GM18508 (cell line): ENCODE data around the gene LYPD3.
"Not testable (repeated sequence)": the region's sequence is repeated elsewhere in the genome, so short reads cannot be mapped to it uniquely, and the experiment has no call there.

ENCODE experiments used
- ATAC-seq: cut with Tn5 transposase; IDR thresholded peaks from one replicate; pipeline ENCODE4 v1.9.1; 2021; ENCODE audit warnings: moderate number of reproducible peaks; ENCODE audit not compliant: insufficient read depth, unreplicated experiment

Gene LYPD3

GRCh38 chr19:43463381-43464133 lies 1.9 kb downstream of the LYPD3 start:
- peak; percentile 55 for ATAC-seq

- no peak for ATAC-seq
Observed at GRCh38 chr19:43462785-43463380, 2.5 kb downstream of the LYPD3 start.

- no peak for ATAC-seq
Observed at GRCh38 chr19:43462383-43462782, 3.0 kb downstream of the LYPD3 start.

- no peak for ATAC-seq
Observed at GRCh38 chr19:43461303-43461702, 4.1 kb downstream of the LYPD3 start.

GRCh38 chr19:43460362-43461016 lies 4.9 kb downstream of the LYPD3 start:
- no peak for ATAC-seq

GRCh38 chr19:43457809-43458208 lies 7.6 kb downstream of the LYPD3 start:
- ATAC-seq: no peak

GRCh38 chr19:43455321-43456113 lies 9.9 kb downstream of the LYPD3 start:
- ATAC-seq: no peak

- ATAC-seq: no peak
Observed at GRCh38 chr19:43454031-43454430, 11.4 kb downstream of the LYPD3 start.

GRCh38 chr19:43452582-43452981 lies 12.8 kb downstream of the LYPD3 start:
- ATAC-seq: no peak

GRCh38 chr19:43450545-43450997 lies 14.8 kb downstream of the LYPD3 start:
- ATAC-seq: no peak

- no peak for ATAC-seq
Observed at GRCh38 chr19:43447655-43448054, 17.8 kb downstream of the LYPD3 start.

- ATAC-seq: no peak
Observed at GRCh38 chr19:43446746-43447489, 18.5 kb downstream of the LYPD3 start.

GRCh38 chr19:43445426-43445825 lies 20.0 kb downstream of the LYPD3 start:
- no peak for ATAC-seq

GRCh38 chr19:43444531-43445287 lies 20.7 kb downstream of the LYPD3 start:
- ATAC-seq: no peak

GRCh38 chr19:43444091-43444490 lies 21.3 kb downstream of the LYPD3 start:
- not testable (repeated sequence) for ATAC-seq

GRCh38 chr19:43441716-43442115 lies 23.7 kb downstream of the LYPD3 start:
- ATAC-seq: no peak

GRCh38 chr19:43439709-43440063 lies 25.7 kb downstream of the LYPD3 start:
- no peak for ATAC-seq

- ATAC-seq: no peak
Observed at GRCh38 chr19:43439032-43439708, 26.2 kb downstream of the LYPD3 start.
